H1 (cell line): ENCODE results near the gene STK40. TPM values are rescaled to one million over a fixed set of nuclear protein-coding genes. Genes with fewer than 3 reads are reported as not detected.

ENCODE experiments used
- CTCF ChIA-PET: fragments of 300-600 bp; sonication (Branson Sonifier 250); formaldehyde crosslinking; loops from one replicate; lab custom pipeline; 2021; ENCODE audit not compliant: partially characterized antibody; lab: Charles Lee
- POLR2A ChIA-PET: fragments of 300-600 bp; sonication (Branson Sonifier 250); formaldehyde crosslinking; loops from one replicate; lab custom pipeline; 2021; ENCODE audit warnings: inconsistent platforms; ENCODE audit not compliant: partially characterized antibody; lab: Charles Lee
- DNase-seq, 2 experiments: peaks; one replicate each; pipeline versions ENCODE4 v3.0.0 to v3.0.0-alpha.2; 2010 to 2022; ENCODE audit warnings: low spot score in 2 of 2, low read depth in 1 of 2, mixed read lengths in 1 of 2
- FAIRE-seq: peaks from 2 replicates; lab custom pipeline; 2011; peaks lifted over from hg19 to GRCh38; lab: Jason Lieb, UNC
- H2AFZ ChIP-seq: 2 replicates; pipeline ENCODE4 v1.8.1; 2012; ENCODE audit warnings: low read length, inconsistent platforms
- H2AK5ac ChIP-seq: 2 replicates; pipeline ENCODE4 v1.6.1; 2013; ENCODE audit warnings: low read depth, low read length
- H2BK120ac ChIP-seq: replicated peaks from 2 replicates; pipeline ENCODE3; 2013; ENCODE audit warnings: low read depth, low read length, inconsistent platforms
- H2BK12ac ChIP-seq: 2 replicates; pipeline ENCODE4 v1.6.1; 2013; ENCODE audit warnings: low read depth, low read length
- H2BK15ac ChIP-seq: 2 replicates; pipeline ENCODE4 v1.6.1; 2013; ENCODE audit warnings: low read length
- H2BK20ac ChIP-seq: 2 replicates; pipeline ENCODE4 v1.6.1; 2013; ENCODE audit warnings: low read length
- H2BK5ac ChIP-seq: 2 replicates; pipeline ENCODE4 v1.6.1; 2013; ENCODE audit warnings: low read depth, low read length
- H3K14ac ChIP-seq: 2 replicates; pipeline ENCODE4 v1.6.1; 2013; ENCODE audit warnings: inconsistent platforms; ENCODE audit not compliant: insufficient read length
- H3K18ac ChIP-seq: 2 replicates; pipeline ENCODE4 v1.6.1; 2013; ENCODE audit warnings: low read length; ENCODE audit errors: extremely low read depth
- H3K23ac ChIP-seq: 2 replicates; pipeline ENCODE4 v1.6.1; 2013; ENCODE audit warnings: inconsistent platforms; ENCODE audit not compliant: insufficient read length
- H3K23me2 ChIP-seq: 2 replicates; pipeline ENCODE4 v1.6.1; 2013; ENCODE audit warnings: low read depth, low read length
- H3K27ac ChIP-seq: 2 replicates; pipeline ENCODE4 v1.6.1; 2011; ENCODE audit warnings: low read depth, low read length, inconsistent platforms
- H3K27me3 ChIP-seq, 4 experiments: replicated peaks in 1 of 4; 1 replicate in 1 of 4; 2 replicates in 3 of 4; pipeline versions ENCODE4 v1.6.1 to v1.8.1; 2011 to 2013; ENCODE audit warnings: low read length in 3 of 4, mild to moderate bottlenecking in 3 of 4, inconsistent platforms in 2 of 4, mixed read lengths in 2 of 4, moderate library complexity in 1 of 4; ENCODE audit not compliant: control insufficient read depth in 3 of 4, insufficient read depth in 3 of 4; ENCODE audit errors: extremely low read depth in 1 of 4
- H3K36me3 ChIP-seq, 4 experiments: 2 replicates each; pipeline versions ENCODE4 v1.6.1 to v1.8.1; 2011 to 2013; ENCODE audit warnings: mild to moderate bottlenecking in 4 of 4, low read length in 3 of 4, moderate library complexity in 2 of 4, control low read depth in 1 of 4, inconsistent platforms in 1 of 4; ENCODE audit not compliant: insufficient read depth in 4 of 4, control insufficient read depth in 2 of 4
- H3K4ac ChIP-seq: replicated peaks from 2 replicates; pipeline ENCODE3; 2013; ENCODE audit warnings: low read length, low read depth, mixed read lengths, inconsistent platforms; ENCODE audit not compliant: insufficient read length
- H3K4me1 ChIP-seq, 4 experiments: replicated peaks in 1 of 4; 1 replicate in 1 of 4; 2 replicates in 3 of 4; pipeline versions ENCODE4 v1.6.1 to v1.8.1; 2011 to 2013; ENCODE audit warnings: low read length in 3 of 4, inconsistent platforms in 2 of 4, mixed read lengths in 1 of 4; ENCODE audit not compliant: insufficient read depth in 4 of 4, control insufficient read depth in 3 of 4
- H3K4me2 ChIP-seq, 2 experiments: 2 replicates each; pipeline versions ENCODE4 v1.6.1 to v1.8.1; 2011 to 2013; ENCODE audit warnings: low read depth in 2 of 2, low read length in 2 of 2, control low read depth in 1 of 2, inconsistent platforms in 1 of 2, mild to moderate bottlenecking in 1 of 2; ENCODE audit not compliant: insufficient read depth in 1 of 2
- H3K4me3 ChIP-seq, 4 experiments: fragments of 200-600, 300-600 bp in 1 of 4; sonication (generic), shearing (Covaris generic), sonication (Bioruptor Twin) in 1 of 4; 2 replicates each; pipeline versions ENCODE4 v1.5.1 to v1.8.1; 2011 to 2016; ENCODE audit warnings: low read length in 4 of 4, low read depth in 3 of 4, control low read depth in 2 of 4, inconsistent platforms in 2 of 4, mild to moderate bottlenecking in 2 of 4, mixed read lengths in 1 of 4, moderate library complexity in 1 of 4; ENCODE audit not compliant: insufficient read depth in 2 of 4; ENCODE audit errors: extremely low read depth in 1 of 4
- H3K56ac ChIP-seq: replicated peaks from 2 replicates; pipeline ENCODE3; 2013; ENCODE audit warnings: low read depth, mild to moderate bottlenecking, mixed read lengths, low read length, inconsistent platforms; ENCODE audit not compliant: insufficient read length
- H3K79me1 ChIP-seq: 2 replicates; pipeline ENCODE4 v1.6.1; 2013; ENCODE audit warnings: low read depth, low read length, control low read depth
- H3K79me2 ChIP-seq, 2 experiments: 2 replicates each; pipeline versions ENCODE4 v1.6.1 to v1.8.1; 2012 to 2013; ENCODE audit warnings: low read length in 2 of 2, mild to moderate bottlenecking in 2 of 2, inconsistent platforms in 1 of 2; ENCODE audit not compliant: insufficient read depth in 2 of 2, control insufficient read depth in 1 of 2
- H3K9ac ChIP-seq, 4 experiments: replicated peaks in 1 of 4; 1 replicate in 1 of 4; 2 replicates in 3 of 4; pipeline versions ENCODE4 v1.6.1 to v1.8.1; 2011 to 2013; ENCODE audit warnings: low read depth in 3 of 4, low read length in 3 of 4, control low read depth in 2 of 4, mild to moderate bottlenecking in 2 of 4, moderate library complexity in 2 of 4, inconsistent platforms in 1 of 4; ENCODE audit errors: extremely low read depth in 1 of 4
- H3K9me3 ChIP-seq, 2 experiments: 2 replicates each; pipeline versions ENCODE4 v1.6.1 to v1.8.1; 2012 to 2013; ENCODE audit warnings: mild to moderate bottlenecking in 2 of 2, moderate library complexity in 2 of 2, control low read depth in 1 of 2, inconsistent platforms in 1 of 2, low read depth in 1 of 2, low read length in 1 of 2, mixed read lengths in 1 of 2; ENCODE audit not compliant: insufficient read depth in 2 of 2
- H4K20me1 ChIP-seq, 2 experiments: replicated peaks in 1 of 2; 2 replicates each; pipeline versions ENCODE3 to v1.8.1; 2011 to 2013; ENCODE audit warnings: inconsistent platforms in 2 of 2, low read length in 2 of 2, mild to moderate bottlenecking in 1 of 2; ENCODE audit not compliant: insufficient read depth in 2 of 2, control insufficient read depth in 1 of 2
- H4K5ac ChIP-seq: 2 replicates; pipeline ENCODE4 v1.6.1; 2013; ENCODE audit warnings: low read length, low read depth, mixed read lengths, inconsistent platforms; ENCODE audit not compliant: insufficient read length
- H4K8ac ChIP-seq: 2 replicates; pipeline ENCODE4 v1.8.0; 2013; ENCODE audit warnings: mild to moderate bottlenecking, moderate library complexity, low read length, inconsistent platforms; ENCODE audit not compliant: insufficient read depth; ENCODE audit errors: extremely low read depth
- H4K91ac ChIP-seq: replicated peaks from 2 replicates; pipeline ENCODE3; 2013; ENCODE audit warnings: low read length, mixed read lengths, inconsistent platforms; ENCODE audit not compliant: insufficient read length
- CBX5 ChIP-seq: fragments of 300-800, 300-1000 bp; sonication (generic); IDR thresholded peaks from 2 replicates; pipeline ENCODE4 v1.7.1; 2016; ENCODE audit warnings: antibody characterized with exemption, low read length, low read depth
- CBX8 ChIP-seq: fragments of 300-800, 300-1000 bp; sonication (generic); IDR thresholded peaks from 2 replicates; pipeline ENCODE4 v1.7.1; 2016; ENCODE audit warnings: low read depth, low read length, borderline replicate concordance
- CHD1 ChIP-seq: IDR thresholded peaks from 2 replicates; pipeline ENCODE4 v1.6.1; 2012; ENCODE audit warnings: low read depth, low read length, improper control_type of control experiment
- CHD2 ChIP-seq: IDR thresholded peaks from 2 replicates; pipeline ENCODE4 v1.6.1; 2012; ENCODE audit warnings: low read length, improper control_type of control experiment
- JUN ChIP-seq: IDR thresholded peaks from 2 replicates; pipeline ENCODE4 v1.6.1; 2011; ENCODE audit warnings: low read depth, mild to moderate bottlenecking, improper control_type of control experiment, low read length
- KDM4A ChIP-seq: IDR thresholded peaks from one replicate; pipeline ENCODE4 v1.7.1; 2012; ENCODE audit warnings: low read depth, mild to moderate bottlenecking, moderate library complexity, low read length, inconsistent platforms; ENCODE audit not compliant: severe bottlenecking
- KDM5A ChIP-seq: fragments of 200-600 bp; IDR thresholded peaks from 2 replicates; pipeline ENCODE4 v1.7.1; 2012; ENCODE audit warnings: mild to moderate bottlenecking, low read length, inconsistent platforms, mixed read lengths
- TEAD4 ChIP-seq: IDR thresholded peaks from 2 replicates; pipeline ENCODE4 v1.6.1; 2012; ENCODE audit warnings: low read depth, low read length, inconsistent platforms, mixed read lengths
- WGBS, 2 experiments: shearing (Covaris generic) in 1 of 2; methylation state at CpG; one replicate each; pipeline versions ENCODE4 v1.1.6 to v1.1.7; 2013 to 2015; ENCODE audit warnings: low lambda C conversion rate in 2 of 2, mixed read lengths in 2 of 2, inconsistent platforms in 1 of 2, low coverage in 1 of 2, missing lambda C conversion rate in 1 of 2; ENCODE audit not compliant: insufficient replicate concordance in 2 of 2, insufficient coverage in 1 of 2, insufficient read length in 1 of 2; ENCODE audit errors: extremely low coverage in 1 of 2, missing lambda C conversion rate in 1 of 2; 5-methylcytosine and 5-hydroxymethylcytosine counted together
- polyA plus RNA-seq, 7 experiments: library from polyadenylated mRNA; depleted of rRNA in 3 of 7; stranded (reverse) in 5 of 7; unstranded in 2 of 7; fragments of >200 nt in 5 of 7; fragments of 200-250 nt in 2 of 7; gene quantifications; 1 replicate in 5 of 7; 2 replicates in 1 of 7; 4 replicates in 1 of 7; pipeline versions ENCODE4 v1.2.1 to v1.2.3, GENCODE V29; 2011 to 2013; ENCODE audit warnings: missing spikeins in 2 of 7, mixed read lengths in 2 of 7
- total RNA-seq: library from RNA; stranded (reverse); fragmentation: NEBNext Ultra II Directional; extraction: Animal tissue kit (Norgen Biotek cat#: 25700); gene quantifications from 2 replicates; pipeline ENCODE4 v1.2.1, GENCODE V29; 2021

STK40 gene
- total and polyA plus RNA-seq, 2 of the 8 experiments (the other 6 are each of a cell fraction or from before 2014, with no cell fraction given) = 13.6 to 28.6 TPM

GRCh38 chr1:36398370-36398977 is 12.8 kb upstream of the STK40 start:
- Histone ChIP-seq H3K9me3 (no peaks in the 10 kb centered on the region), H3K79me1 (peaks cover 3% of the 10 kb centered on the region; the same call in 1 of the 2 replicates), H3K79me2 (peaks cover 0 to 11% of the 10 kb centered on the region in 2 experiments; a peak in 3 of 4 replicates), H2AK5ac (no peak overlapping the region), H4K8ac (no peak overlapping the region), H3K27me3 (no peaks in the 10 kb centered on the region), H2BK12ac (no peak overlapping the region), H4K20me1 (peaks cover 0 to 6% of the 10 kb centered on the region in 2 experiments), H2BK20ac (no peak overlapping the region), H2BK120ac (no peak overlapping the region), H3K4me2 (peak overlapping the region; percentile 87 to 98), H3K23ac (no peak overlapping the region), H3K23me2 (peaks cover 11% of the 10 kb centered on the region), H2BK15ac (no peak overlapping the region), H3K56ac (no peak overlapping the region), H3K14ac (no peak overlapping the region), H3K4me3 (peak overlapping the region in 2 of 4 experiments; percentile 73 to 80; a peak in 3 of 8 replicates)
- WGBS, 2 experiments = 90% methylated on average over 7 of the region's 7 CpGs; no CpG with 5 or more reads in 1 of the 2 experiments
- ChIA-PET CTCF (interaction anchor here (1.1 to 3.6 kb wide), 6 partner anchors 11 to 174 kb away, joined by 3 to 28 read pairs (median 4); partner anchors contain the start of gene THRAP3), POLR2A (interaction anchor here (0.8 to 6.2 kb wide), 8 partner anchors 14 to 1675 kb away, joined by 3 to 36 read pairs (median 3); partner anchors contain the start of gene EVA1B)
- no peak for FAIRE-seq
- TF ChIP-seq KDM5A (no peak), KDM4A (no peak), CHD1 (no peak), JUN (no peak), CBX8 (no peak), CHD2 (no peak), CBX5 (no peak), TEAD4 (no peak)
- TF ChIP-seq, all 59 proteins: peak for 0
- no peak overlapping the region for H4K91ac ChIP-seq
- peaks cover 0 to 12% (median 11%) of the 10 kb centered on the region in 4 experiments; a peak in 5 of 7 replicates for H3K4me1 ChIP-seq
- H3K18ac ChIP-seq = no peak overlapping the region; the same call in 1 of the 2 replicates
- H3K4ac ChIP-seq = no peak overlapping the region
- H3K9ac ChIP-seq = no peak overlapping the region
- no peak overlapping the region for H2BK5ac ChIP-seq
- no peak overlapping the region for H4K5ac ChIP-seq
- no peak for DNase-seq
- H3K27ac ChIP-seq = no peak overlapping the region
- H3K36me3 ChIP-seq = peaks cover 0 to 6% (median 5%) of the 10 kb centered on the region in 4 experiments; a peak in 6 of 8 replicates
- H2AFZ ChIP-seq = no peak overlapping the region
